Left ventricle myocardium inferior (tissue), 1 donor: ENCODE results near the gene HTR6. TPM values are rescaled to one million over a fixed set of nuclear protein-coding genes. Genes with fewer than 3 reads are reported as not detected.

Experiments used
- DNase-seq: peaks from one replicate; pipeline ENCODE4 v3.0.0-alpha.2; 2020
- H3K27ac ChIP-seq: fragments of 200-600 bp; replicated peaks from 2 replicates; pipeline ENCODE4 v1.8.0; 2021
- H3K27me3 ChIP-seq: fragments of 200-600 bp; 2 replicates; pipeline ENCODE4 v1.8.0; 2021; ENCODE audit warnings: low read depth
- H3K36me3 ChIP-seq: fragments of 200-600 bp; 2 replicates; pipeline ENCODE4 v1.8.0; 2021
- H3K4me1 ChIP-seq: fragments of 200-600 bp; 2 replicates; pipeline ENCODE4 v1.8.0; 2021
- H3K4me3 ChIP-seq: fragments of 200-600 bp; 2 replicates; pipeline ENCODE4 v1.8.0; 2021; ENCODE audit warnings: mild to moderate bottlenecking, moderate library complexity
- H3K9me3 ChIP-seq: fragments of 200-600 bp; replicated peaks from 2 replicates; pipeline ENCODE4 v1.8.0; 2021
- intact Hi-C: fragments of 100-400 bp; cut with micrococcal nuclease; formaldehyde crosslinking; loops from one replicate; pipeline ENCODE4 v1.11.0; 2022
- total RNA-seq: library from RNA; stranded (reverse); fragmentation: NEBNext Ultra II Directional; extraction: Animal tissue kit (Norgen Biotek cat#: 25700); gene quantifications from one replicate; pipeline ENCODE4 v1.2.1, GENCODE V29; 2021
- TF ChIP-seq, protein P1 (sequence below): fragments of 200-600 bp; IDR thresholded peaks from 2 replicates; pipeline ENCODE4 v1.8.0; 2021; ENCODE audit warnings: antibody characterized with exemption, mild to moderate bottlenecking, borderline replicate concordance
- donor health status: DM: no; HTN: yes; CAD: no; lungs with severe emphysema.

Gene HTR6
- total RNA-seq, 1 donor from 2014 or later, result not detected

DNA sequence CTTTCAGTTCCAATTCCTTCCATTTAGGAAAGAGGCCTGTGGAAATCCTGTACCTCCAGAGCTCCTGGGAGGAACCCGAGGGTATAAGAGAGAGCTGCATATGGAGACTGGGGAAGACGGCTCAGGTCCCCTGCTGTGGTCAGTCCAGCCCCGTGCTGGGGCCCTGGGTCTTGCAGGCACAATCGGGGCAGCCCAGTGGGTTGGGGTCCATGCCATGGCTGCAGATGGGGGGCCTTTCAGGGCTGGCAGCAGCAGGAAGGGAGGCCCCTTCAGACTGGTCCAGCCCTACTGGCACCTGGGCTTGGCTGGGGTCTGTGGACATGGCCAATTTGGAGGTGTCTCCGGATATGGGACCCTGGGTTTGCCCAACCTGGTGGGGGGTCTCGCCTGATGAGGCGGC, 18.2 kb downstream of the HTR6 start:
- intact Hi-C loops, result no loop called here
- H3K36me3 ChIP-seq, result peaks cover 11% of the 10 kb centered on the region

DNA sequence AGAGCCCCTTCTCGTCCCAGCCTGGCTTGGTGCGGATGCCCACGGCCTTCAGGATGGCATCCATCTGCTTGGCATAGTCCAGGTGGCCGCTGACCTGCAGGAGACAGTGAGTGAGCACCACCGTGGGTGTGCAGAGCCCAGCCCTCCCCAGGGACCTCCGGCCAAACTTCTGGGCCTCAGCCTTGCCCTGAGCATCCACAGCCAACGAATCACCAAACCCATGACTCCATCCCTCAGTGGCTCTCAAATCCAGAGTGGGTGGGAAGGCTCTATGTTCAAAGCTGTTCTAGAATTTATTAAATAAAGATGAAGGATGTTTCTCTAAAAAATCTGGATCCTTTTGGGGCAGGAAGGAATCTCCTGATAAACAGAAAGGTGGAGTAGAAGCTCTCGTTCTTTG, 18.7 kb downstream of the HTR6 start:
- Histone ChIP-seq H3K4me3 (no peak overlapping the region), H3K9me3 (peaks cover 5% of the 10 kb centered on the region), H3K4me1 (peaks cover under 1% of the 10 kb centered on the region), H3K27me3 (no peaks in the 10 kb centered on the region), H3K36me3 (peaks cover 13% of the 10 kb centered on the region), H3K27ac (no peak overlapping the region)
- intact Hi-C loops, result no loop called here
- TF ChIP-seq, protein P1, sequence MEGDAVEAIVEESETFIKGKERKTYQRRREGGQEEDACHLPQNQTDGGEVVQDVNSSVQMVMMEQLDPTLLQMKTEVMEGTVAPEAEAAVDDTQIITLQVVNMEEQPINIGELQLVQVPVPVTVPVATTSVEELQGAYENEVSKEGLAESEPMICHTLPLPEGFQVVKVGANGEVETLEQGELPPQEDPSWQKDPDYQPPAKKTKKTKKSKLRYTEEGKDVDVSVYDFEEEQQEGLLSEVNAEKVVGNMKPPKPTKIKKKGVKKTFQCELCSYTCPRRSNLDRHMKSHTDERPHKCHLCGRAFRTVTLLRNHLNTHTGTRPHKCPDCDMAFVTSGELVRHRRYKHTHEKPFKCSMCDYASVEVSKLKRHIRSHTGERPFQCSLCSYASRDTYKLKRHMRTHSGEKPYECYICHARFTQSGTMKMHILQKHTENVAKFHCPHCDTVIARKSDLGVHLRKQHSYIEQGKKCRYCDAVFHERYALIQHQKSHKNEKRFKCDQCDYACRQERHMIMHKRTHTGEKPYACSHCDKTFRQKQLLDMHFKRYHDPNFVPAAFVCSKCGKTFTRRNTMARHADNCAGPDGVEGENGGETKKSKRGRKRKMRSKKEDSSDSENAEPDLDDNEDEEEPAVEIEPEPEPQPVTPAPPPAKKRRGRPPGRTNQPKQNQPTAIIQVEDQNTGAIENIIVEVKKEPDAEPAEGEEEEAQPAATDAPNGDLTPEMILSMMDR, result no peak
- no peak for DNase-seq

More for the DNA sequence above, 18.2 kb downstream of the HTR6 start:
- Histone ChIP-seq H3K27ac (no peak overlapping the region), H3K4me1 (no peaks in the 10 kb centered on the region), H3K9me3 (peaks cover 5% of the 10 kb centered on the region), H3K27me3 (no peaks in the 10 kb centered on the region), H3K4me3 (no peak overlapping the region)
- TF ChIP-seq, protein P1, result no peak
- no peak for DNase-seq

DNA sequence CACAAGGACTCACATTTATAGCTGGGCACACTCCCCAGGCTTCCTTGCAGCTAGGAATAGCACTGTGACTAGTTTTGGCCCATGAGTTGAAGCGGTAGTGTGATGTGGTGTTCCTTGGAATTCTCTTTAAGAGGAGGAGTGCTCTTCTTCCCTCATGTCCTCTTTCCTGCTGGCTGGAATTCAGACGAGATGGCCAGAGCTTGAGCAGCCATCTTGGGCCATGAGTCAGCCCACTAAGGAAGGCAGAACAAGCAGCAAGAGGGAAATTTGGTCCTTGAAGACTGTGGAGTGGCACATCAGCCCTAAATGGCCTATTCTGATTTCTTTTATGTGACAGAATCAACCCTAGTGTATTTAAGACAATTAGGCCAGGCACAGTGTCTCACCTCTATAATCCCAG, 20.0 kb downstream of the HTR6 start:
- Histone ChIP-seq H3K4me3 (no peak overlapping the region), H3K4me1 (peaks cover 13% of the 10 kb centered on the region), H3K27ac (no peak overlapping the region), H3K36me3 (peaks cover 13% of the 10 kb centered on the region), H3K9me3 (peaks cover 5% of the 10 kb centered on the region), H3K27me3 (no peaks in the 10 kb centered on the region)
- DNase-seq, result no peak
- intact Hi-C loops, result no loop called here
- TF ChIP-seq, protein P1, result no peak

GRCh38 chr1:19685994-19686393, 21.3 kb downstream of the HTR6 start:
- intact Hi-C loops, result no loop called here
- H3K36me3 ChIP-seq, result peaks cover 18% of the 10 kb centered on the region
- DNase-seq, result no peak

DNA sequence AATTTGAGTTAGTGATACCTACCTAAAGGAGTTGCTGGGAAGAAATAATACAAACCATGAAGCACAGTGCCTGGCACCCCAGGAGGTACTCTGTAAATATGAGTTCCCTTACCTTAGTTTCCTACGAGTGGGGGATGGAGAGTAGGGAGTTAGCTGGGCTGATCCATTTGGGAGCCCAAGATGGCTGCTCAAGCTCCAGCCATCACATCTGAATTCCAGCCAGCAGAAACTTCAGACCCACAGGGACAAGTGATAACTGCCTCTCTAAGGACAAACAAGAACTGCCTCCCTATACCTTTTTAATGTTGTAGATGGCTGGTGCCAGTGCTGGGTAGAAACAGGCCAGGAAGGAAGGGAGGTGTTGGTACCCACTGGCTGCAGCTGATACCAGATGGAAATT, 22.7 kb downstream of the HTR6 start:
- peaks cover 16% of the 10 kb centered on the region for H3K36me3 ChIP-seq

More at GRCh38 chr1:19685994-19686393, 21.3 kb downstream of the HTR6 start:
- TF ChIP-seq, protein P1, result no peak
- Histone ChIP-seq H3K9me3 (peaks cover 5% of the 10 kb centered on the region), H3K27ac (no peak overlapping the region), H3K4me3 (no peak overlapping the region), H3K4me1 (peaks cover 15% of the 10 kb centered on the region), H3K27me3 (no peaks in the 10 kb centered on the region)

More for the DNA sequence above, 22.7 kb downstream of the HTR6 start:
- intact Hi-C loops, result no loop called here
- Histone ChIP-seq H3K27me3 (no peaks in the 10 kb centered on the region), H3K4me1 (peaks cover 15% of the 10 kb centered on the region), H3K9me3 (peaks cover 5% of the 10 kb centered on the region), H3K4me3 (no peak overlapping the region), H3K27ac (no peak overlapping the region)
- DNase-seq, result no peak
- TF ChIP-seq, protein P1, result no peak
